Heart right ventricle (tissue), 16 donors: ENCODE measurements around the gene NKTR. TPM values are rescaled to one million over a fixed set of nuclear protein-coding genes. Genes with fewer than 3 reads are reported as not detected.
A peak's percentile ranks its signal among the peaks of the same experiment; 100 is the strongest.

Experiments
- ATAC-seq, 8 donors: fragments of 200-7000 bp; cut with Tn5 transposase; one replicate each; pipeline ENCODE4 v1.9.1; 2020; ENCODE audit warnings: mild to moderate bottlenecking in 8 of 8, moderate library complexity in 8 of 8, moderate number of reproducible peaks in 1 of 8
- DNase-seq, 2 donors: peaks; one replicate each; pipeline ENCODE4 v3.0.0-alpha.2; 2020
- H3K27ac ChIP-seq, 10 donors: fragments of 200-600 bp; sonication (generic) in 2 of 10; one replicate each; pipeline versions ENCODE4 v1.5.0 to v1.8.0; 2020 to 2022; ENCODE audit warnings: mild to moderate bottlenecking in 3 of 10
- H3K27me3 ChIP-seq, 7 donors: fragments of 200-600 bp; one replicate each; pipeline ENCODE4 v1.8.0; 2021 to 2022; ENCODE audit warnings: mild to moderate bottlenecking in 2 of 7
- H3K36me3 ChIP-seq, 9 donors: fragments of 200-600 bp; sonication (generic) in 1 of 9; one replicate each; pipeline versions ENCODE4 v1.5.0 to v1.8.0; 2020 to 2022; ENCODE audit warnings: mild to moderate bottlenecking in 2 of 9
- H3K4me1 ChIP-seq, 9 donors: fragments of 200-600 bp; sonication (generic) in 1 of 9; one replicate each; pipeline versions ENCODE4 v1.5.0 to v1.8.0; 2020 to 2022; ENCODE audit warnings: mild to moderate bottlenecking in 4 of 9
- H3K4me3 ChIP-seq, 10 donors: fragments of 200-600 bp; sonication (generic) in 2 of 10; one replicate each; pipeline versions ENCODE4 v1.5.0 to v1.8.0; 2020 to 2022; ENCODE audit warnings: mild to moderate bottlenecking in 7 of 10, moderate library complexity in 2 of 10
- H3K9me3 ChIP-seq, 11 donors: fragments of 200-600 bp in 10 of 11; sonication (generic) in 2 of 11; one replicate each; pipeline versions ENCODE4 v1.5.0 to v1.8.0; 2013 to 2022; ENCODE audit warnings: mild to moderate bottlenecking in 2 of 11, control low read depth in 1 of 11, moderate library complexity in 1 of 11
- WGBS, 2 donors: extraction: QIAGEN DNeasy Blood & Tissue Kit; methylation state at CpG; one replicate each; pipeline ENCODE4 v1.1.7; 2013; ENCODE audit warnings: inconsistent platforms in 1 of 2; 5-methylcytosine and 5-hydroxymethylcytosine counted together
- intact Hi-C, 10 donors: fragments of 100-400 bp; cut with DNase I; formaldehyde crosslinking; loops; one replicate each; pipeline versions ENCODE4 v1.11.1 to v1.14.2; 2022
- polyA plus RNA-seq, 2 donors: library from polyadenylated mRNA; stranded (reverse); fragments of 200-250 nt; gene quantifications; one replicate each; pipeline ENCODE4 v1.2.3, GENCODE V29; 2013
- total RNA-seq, 10 donors: library from RNA; stranded (reverse); fragmentation: NEBNext Ultra II Directional in 3 of 10; extraction: Animal tissue kit (Norgen Biotek cat#: 25700) in 3 of 10; gene quantifications; one replicate each; pipeline versions ENCODE4 v1.2.1 to v1.2.4, GENCODE V29; 2021 to 2023
- TF ChIP-seq, protein P1 (sequence below), 9 donors: fragments of 200-600 bp; sonication (generic) in 2 of 9; IDR thresholded peaks; one replicate each; pipeline versions ENCODE4 v1.5.0 to v1.8.0; 2021 to 2022; ENCODE audit warnings: antibody characterized with exemption in 9 of 9, mild to moderate bottlenecking in 5 of 9, moderate library complexity in 1 of 9
- donor health status: Arrhythmogenic right ventricular cardiomyopathy.
- donor health status: ischemic (EF 13 %, LVEDD 7.1; RV severe dilation, severe dysfunction).
- donor health status: healthy with polysubstance abuse.
- donor health status: DM: no; HTN: yes; CAD: no.
- donor health status: DM: no; HTN: no; CAD: no.
- donor health status: ischemic (EF 25% LVEDD 6.9; RV normal size, moderate dysfunction).
- donor health status: ischemic (EF 25% LVEDD 5.7; RV mildly dilated, moderate dysfunction).
- donor health status: healthy.
- donor health status: DM: yes; HTN: yes; CAD: no.
- donor health status: Ischemic cardiomyopathy.
- donor health status: ischemic (EF 35%, LVEDD 5.7; RV mildly dilated, moderate dysfunction).
- donor health status: nonischemic (EF 11% LVEDD 7.7; RV severe dilation, severe dysfunction).
- donor health status: DM: yes; HTN: yes; CAD: no.
- donor health status: PGD.
- donor health status: ischemic (EF 29% LVEDD 5.4; RV normal size, mild dysfunction).
- donor health status: nonischemic (EF 23%, LVEDD 6.1; RV moderate dilation, normal function).

NKTR gene
- total and polyA plus RNA-seq, 12 donors, result 10.2 to 59.3 (median 21.9) TPM

DNA sequence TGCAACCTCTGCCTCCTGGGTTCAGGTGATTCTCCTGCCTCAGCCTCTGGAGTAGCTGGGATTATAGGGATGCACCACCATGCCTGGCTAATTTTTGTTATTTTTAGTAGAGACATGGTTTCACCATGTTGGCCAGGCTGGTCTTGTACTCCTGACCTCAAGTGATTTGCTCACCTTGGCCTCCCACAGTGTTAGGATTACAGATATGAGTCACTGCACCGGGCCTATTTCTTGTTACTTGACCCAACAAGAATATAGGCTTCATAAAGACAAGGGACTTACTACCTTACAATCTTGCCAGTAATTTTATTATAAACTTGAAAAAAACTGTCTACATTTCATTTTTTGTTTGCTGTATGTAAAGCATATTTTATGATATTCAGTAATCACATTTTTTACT lies 31.7 kb downstream of the NKTR start:
- no peak for DNase-seq
- Histone ChIP-seq H3K9me3 (no peaks in the 10 kb centered on the region), H3K36me3 (peaks cover 0 to 100% (median 54%) of the 10 kb centered on the region in 9 donors), H3K4me1 (peaks cover 0 to 17% (median 0%) of the 10 kb centered on the region in 9 donors), H3K27me3 (no peaks in the 10 kb centered on the region), H3K4me3 (no peak overlapping the region), H3K27ac (peak overlapping the region in 2 of 10 donors; percentile 18 to 64)
- TF ChIP-seq, protein P1, sequence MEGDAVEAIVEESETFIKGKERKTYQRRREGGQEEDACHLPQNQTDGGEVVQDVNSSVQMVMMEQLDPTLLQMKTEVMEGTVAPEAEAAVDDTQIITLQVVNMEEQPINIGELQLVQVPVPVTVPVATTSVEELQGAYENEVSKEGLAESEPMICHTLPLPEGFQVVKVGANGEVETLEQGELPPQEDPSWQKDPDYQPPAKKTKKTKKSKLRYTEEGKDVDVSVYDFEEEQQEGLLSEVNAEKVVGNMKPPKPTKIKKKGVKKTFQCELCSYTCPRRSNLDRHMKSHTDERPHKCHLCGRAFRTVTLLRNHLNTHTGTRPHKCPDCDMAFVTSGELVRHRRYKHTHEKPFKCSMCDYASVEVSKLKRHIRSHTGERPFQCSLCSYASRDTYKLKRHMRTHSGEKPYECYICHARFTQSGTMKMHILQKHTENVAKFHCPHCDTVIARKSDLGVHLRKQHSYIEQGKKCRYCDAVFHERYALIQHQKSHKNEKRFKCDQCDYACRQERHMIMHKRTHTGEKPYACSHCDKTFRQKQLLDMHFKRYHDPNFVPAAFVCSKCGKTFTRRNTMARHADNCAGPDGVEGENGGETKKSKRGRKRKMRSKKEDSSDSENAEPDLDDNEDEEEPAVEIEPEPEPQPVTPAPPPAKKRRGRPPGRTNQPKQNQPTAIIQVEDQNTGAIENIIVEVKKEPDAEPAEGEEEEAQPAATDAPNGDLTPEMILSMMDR (IDR thresholded peaks at IDR 0.05), result no peak
- no peak for ATAC-seq
- WGBS, 2 donors, result 80 to 90% methylated on average over 1 of the region's 1 CpG
- intact Hi-C loops, result no loop called here

DNA sequence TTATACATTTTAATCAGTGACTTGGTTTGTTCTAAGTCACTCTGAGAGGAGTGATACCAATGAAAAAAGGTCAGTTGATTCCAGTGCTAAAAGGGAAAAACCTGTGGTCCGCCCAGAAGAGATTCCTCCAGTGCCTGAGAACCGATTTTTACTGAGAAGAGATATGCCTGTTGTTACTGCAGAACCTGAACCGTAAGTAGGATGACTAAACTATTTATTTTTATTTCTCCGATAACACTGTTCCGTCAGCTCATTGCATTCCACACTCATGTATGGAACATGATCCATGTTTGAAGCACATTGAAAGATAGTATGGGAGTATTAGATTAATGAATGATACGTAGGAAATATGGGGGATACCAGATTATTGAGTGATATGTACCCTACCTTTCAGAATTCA lies 33.1 kb downstream of the NKTR start:
- no peak for DNase-seq
- peak in 4 of 8 donors; percentile 35 to 78 (median 46) for ATAC-seq
- Histone ChIP-seq H3K36me3 (peaks cover 0 to 100% (median 63%) of the 10 kb centered on the region in 9 donors), H3K9me3 (no peaks in the 10 kb centered on the region), H3K4me1 (peaks cover 0 to 22% (median 5%) of the 10 kb centered on the region in 9 donors), H3K4me3 (no peak overlapping the region), H3K27me3 (no peaks in the 10 kb centered on the region), H3K27ac (peak overlapping the region in 6 of 10 donors; percentile 34 to 64 (median 53))
- WGBS, 2 donors, result 63 to 65% methylated on average over 6 of the region's 6 CpGs
- intact Hi-C loops, result no loop called here
- TF ChIP-seq, protein P1 (IDR thresholded peaks at IDR 0.05), result no peak

DNA sequence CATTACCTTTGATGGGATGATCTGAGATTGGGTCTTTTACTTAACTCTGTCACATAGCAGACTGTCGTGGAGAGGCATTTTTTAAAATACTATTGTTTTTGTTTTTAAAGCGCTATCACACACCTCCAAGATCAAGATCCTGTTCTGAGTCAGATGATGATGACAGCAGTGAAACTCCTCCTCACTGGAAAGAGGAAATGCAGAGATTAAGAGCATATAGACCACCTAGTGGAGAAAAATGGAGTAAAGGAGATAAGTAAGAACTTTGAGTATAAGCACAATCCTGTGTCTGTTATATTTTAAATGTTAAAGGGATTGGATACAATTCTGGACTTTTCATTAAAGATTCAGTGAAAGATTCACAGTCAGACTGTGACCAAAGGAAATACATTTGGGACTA lies 34.6 kb downstream of the NKTR start:
- H3K36me3 ChIP-seq, result peaks cover 0 to 100% (median 64%) of the 10 kb centered on the region in 9 donors
- no peaks in the 10 kb centered on the region for H3K9me3 ChIP-seq
- TF ChIP-seq, protein P1 (IDR thresholded peaks at IDR 0.05), result peak in 1 of 9 donors; percentile 12
- peaks cover 0 to 35% (median 17%) of the 10 kb centered on the region in 9 donors for H3K4me1 ChIP-seq
- intact Hi-C loops, result no loop called here
- ATAC-seq (peak in 1 of 8 donors; percentile 12), DNase-seq (no peak)
- 71 to 77% methylated on average over 2 of the region's 2 CpGs for WGBS, 2 donors
- H3K27me3 ChIP-seq, result no peaks in the 10 kb centered on the region
- no peak overlapping the region for H3K4me3 ChIP-seq
- H3K27ac ChIP-seq, result peak overlapping the region in 1 of 10 donors; percentile 2

- peaks cover 0 to 100% (median 61%) of the 10 kb centered on the region in 9 donors for H3K36me3 ChIP-seq
- TF ChIP-seq, protein P1 (IDR thresholded peaks at IDR 0.05), result no peak
- DNase-seq, result no peak
- no peak for ATAC-seq
- no peaks in the 10 kb centered on the region for H3K27me3 ChIP-seq
- H3K9me3 ChIP-seq, result no peaks in the 10 kb centered on the region
- H3K27ac ChIP-seq, result peak overlapping the region in 1 of 10 donors; percentile 9
- H3K4me3 ChIP-seq, result no peak overlapping the region
- peaks cover 0 to 35% (median 17%) of the 10 kb centered on the region in 9 donors for H3K4me1 ChIP-seq
- intact Hi-C loops, result no loop called here
- WGBS, 2 donors, result 88% methylated on average over 6 of the region's 6 CpGs
Observed at GRCh38 chr3:42637001-42637400, 36.5 kb downstream of the NKTR start.
